ENCODE measurements around the gene ADCY9. TPM values are rescaled to one million over a fixed set of nuclear protein-coding genes. Genes with fewer than 3 reads are reported as not detected.

Gene ADCY9
- polyA plus RNA-seq, 1 donor (not counting 4 experiments of a cell fraction or from before 2014, with no cell fraction given), result 3.0 TPM

GRCh38 chr16:4101421-4102219, 14.6 kb downstream of the ADCY9 start:
- Histone ChIP-seq H3K4me3 (ENCODE audit: control insufficient read depth in 2 of 3, extremely low read depth in 1 of 3, insufficient read depth in 2 of 3, low read depth in 1 of 3, low read length in 3 of 3) (no peak overlapping the region), H2AFZ (ENCODE audit: control insufficient read depth, low read length) (no peak overlapping the region), H3K9me3 (ENCODE audit: control insufficient read depth, low read depth, low read length) (no peaks in the 10 kb centered on the region), H3K4me1 (ENCODE audit: control insufficient read depth, extremely low read depth, insufficient read depth, low read length) (no peaks in the 10 kb centered on the region), H3K27ac (ENCODE audit: control insufficient read depth, insufficient read depth, low read length) (no peak overlapping the region), H3K4me2 (ENCODE audit: control insufficient read depth, extremely low read depth, insufficient read depth, low read depth, low read length) (no peak overlapping the region), H3K27me3 (ENCODE audit: control insufficient read depth, extremely low read depth, insufficient read depth, low read length) (no peaks in the 10 kb centered on the region), H3K36me3 (ENCODE audit: control insufficient read depth in 2 of 2, extremely low read depth in 1 of 2, insufficient read depth in 2 of 2, low read length in 2 of 2) (peaks cover 0 to 3% of the 10 kb centered on the region in 2 experiments), H3K9ac (ENCODE audit: control insufficient read depth, extremely low read depth, insufficient read depth, low read length) (no peak overlapping the region), H3K9me1 (ENCODE audit: control insufficient read depth, extremely low read depth, insufficient read depth, low read length) (no peaks in the 10 kb centered on the region), H4K20me1 (ENCODE audit: control insufficient read depth, extremely low read depth, insufficient read depth, low read length) (no peaks in the 10 kb centered on the region), H3K79me2 (ENCODE audit: control insufficient read depth, insufficient read depth, low read length) (peaks cover 2% of the 10 kb centered on the region)
- no peak for DNase-seq (ENCODE audit: low read depth, low spot score)
- dilution Hi-C loops (cut with MboI; ENCODE audit: extremely low pct_ligation_motif_present, low sequenced_read_pairs), result no loop called here
- TF ChIP-seq CTCF (optimal IDR thresholded peaks at IDR 0.05 in 1 of 3, IDR thresholded peaks at IDR 0.05 in 1 of 3, conservative IDR thresholded peaks at IDR 0.05 in 1 of 3; ENCODE audit: extremely low read depth in 1 of 3, insufficient read depth in 2 of 3, low read length in 3 of 3), result no peak
- TF ChIP-seq EZH2 (IDR thresholded peaks at IDR 0.05; ENCODE audit: low read length), result no peak
- no peak for FAIRE-seq

GRCh38 chr16:4098501-4098900, 17.7 kb downstream of the ADCY9 start:
- dilution Hi-C loops (cut with MboI; ENCODE audit: extremely low pct_ligation_motif_present, low sequenced_read_pairs), result no loop called here

More at GRCh38 chr16:4098501-4098900, 17.7 kb downstream of the ADCY9 start:
- no peaks in the 10 kb centered on the region for H3K9me1 ChIP-seq (ENCODE audit: control insufficient read depth, extremely low read depth, insufficient read depth, low read length)
- no peaks in the 10 kb centered on the region for H3K9me3 ChIP-seq (ENCODE audit: control insufficient read depth, low read depth, low read length)
- no peaks in the 10 kb centered on the region for H4K20me1 ChIP-seq (ENCODE audit: control insufficient read depth, extremely low read depth, insufficient read depth, low read length)
- no peak overlapping the region for H3K4me3 ChIP-seq (ENCODE audit: control insufficient read depth in 2 of 3, extremely low read depth in 1 of 3, insufficient read depth in 2 of 3, low read depth in 1 of 3, low read length in 3 of 3)
- peaks cover 2% of the 10 kb centered on the region for H3K79me2 ChIP-seq (ENCODE audit: control insufficient read depth, insufficient read depth, low read length)
- no peaks in the 10 kb centered on the region for H3K27me3 ChIP-seq (ENCODE audit: control insufficient read depth, extremely low read depth, insufficient read depth, low read length)
- no peak overlapping the region for H3K9ac ChIP-seq (ENCODE audit: control insufficient read depth, extremely low read depth, insufficient read depth, low read length)
- DNase-seq (ENCODE audit: low read depth, low spot score) (no peak), FAIRE-seq (no peak)
- no peak overlapping the region for H2AFZ ChIP-seq (ENCODE audit: control insufficient read depth, low read length)
- TF ChIP-seq CTCF (optimal IDR thresholded peaks at IDR 0.05 in 1 of 3, IDR thresholded peaks at IDR 0.05 in 1 of 3, conservative IDR thresholded peaks at IDR 0.05 in 1 of 3; ENCODE audit: extremely low read depth in 1 of 3, insufficient read depth in 2 of 3, low read length in 3 of 3), result no peak
- no peak for TF ChIP-seq EZH2 (IDR thresholded peaks at IDR 0.05; ENCODE audit: low read length)
- peaks cover 0 to 2% of the 10 kb centered on the region in 2 experiments for H3K36me3 ChIP-seq (ENCODE audit: control insufficient read depth in 2 of 2, extremely low read depth in 1 of 2, insufficient read depth in 2 of 2, low read length in 2 of 2)
- H3K27ac ChIP-seq (ENCODE audit: control insufficient read depth, insufficient read depth, low read length), result no peak overlapping the region
- H3K4me1 ChIP-seq (ENCODE audit: control insufficient read depth, extremely low read depth, insufficient read depth, low read length), result no peaks in the 10 kb centered on the region
- no peak overlapping the region for H3K4me2 ChIP-seq (ENCODE audit: control insufficient read depth, extremely low read depth, insufficient read depth, low read depth, low read length)
